T-helper 1 cell treated with Interleukin-12 subunit alpha and Interleukin-12 subunit beta and Interleukin-4 antibody, amounts not matched to agents 30 ng/mL and 1 ng/mL, for 36 hours (primary cell): ENCODE data around the gene DDX59. TPM values are rescaled to one million over a fixed set of nuclear protein-coding genes. Genes with fewer than 3 reads are reported as not detected.

ENCODE experiments used
- intact Hi-C: fragments of 100-400 bp; cut with micrococcal nuclease; formaldehyde crosslinking; loops from one replicate; pipeline ENCODE4 v1.15.1; 2024
- total RNA-seq: library from RNA; stranded (reverse); gene quantifications from 2 replicates; pipeline ENCODE4 v1.2.3, GENCODE V29; 2022

Gene DDX59
- 21.3 and 24.3 TPM in 2 replicates for total RNA-seq

DNA sequence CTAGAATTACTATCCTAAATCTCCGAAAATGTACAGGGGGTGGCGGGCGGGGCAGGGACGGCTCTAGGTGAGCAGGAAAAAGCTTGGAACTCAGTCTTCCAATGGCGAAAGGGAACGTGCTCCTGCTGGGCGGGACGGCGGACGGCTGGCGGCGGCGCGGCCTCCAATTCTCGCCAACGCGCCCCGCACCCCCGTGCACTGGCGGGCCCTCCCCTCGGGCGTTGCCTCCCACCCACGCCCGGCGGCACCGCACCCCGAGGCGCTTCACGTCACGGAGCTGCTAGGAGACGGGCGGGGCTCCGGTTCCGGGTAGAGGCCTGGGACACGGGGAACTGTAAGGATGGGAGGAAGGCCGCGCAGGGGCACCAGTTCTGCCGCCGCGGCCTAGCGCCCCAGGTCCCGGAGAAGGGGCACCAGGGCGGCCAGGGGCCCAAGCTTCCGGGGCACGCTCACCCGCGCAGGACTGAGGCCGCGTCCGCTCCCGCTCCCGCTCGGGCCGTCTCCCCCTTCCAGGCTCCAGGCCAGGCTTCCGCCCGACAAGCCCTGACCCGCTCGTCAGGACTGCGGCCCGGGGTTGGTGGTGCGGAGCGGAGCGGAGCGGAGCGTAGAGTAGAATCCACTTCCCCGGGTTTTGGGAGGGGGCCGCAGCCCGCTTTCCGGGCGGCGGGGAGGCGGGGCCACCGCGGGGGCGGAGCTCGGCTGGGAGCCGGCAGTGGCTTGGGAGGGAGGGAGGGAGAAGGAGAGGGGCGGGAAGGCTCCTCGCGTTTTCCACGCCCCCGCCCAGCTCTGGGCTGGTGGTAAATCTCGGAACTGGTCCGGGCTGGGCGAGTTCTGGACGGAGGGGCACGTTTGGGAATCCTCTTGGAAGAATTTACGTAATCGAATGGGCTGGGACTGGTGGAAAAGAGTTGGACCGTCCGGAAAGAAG lies at the start of gene DDX59:
Gene DDX59, minus strand, starts transcription at position 594 of the 928 bp plus-strand sequence. CDS start 3,167 bp downstream, outside the sequence.
- intact Hi-C loops: loop anchor here (1.0 to 10.0 kb wide), 8 partner anchors 49 to 1735 kb away; partner anchors contain the start of genes CAMSAP2, KIF14, KIF21B and TMEM9

DNA sequence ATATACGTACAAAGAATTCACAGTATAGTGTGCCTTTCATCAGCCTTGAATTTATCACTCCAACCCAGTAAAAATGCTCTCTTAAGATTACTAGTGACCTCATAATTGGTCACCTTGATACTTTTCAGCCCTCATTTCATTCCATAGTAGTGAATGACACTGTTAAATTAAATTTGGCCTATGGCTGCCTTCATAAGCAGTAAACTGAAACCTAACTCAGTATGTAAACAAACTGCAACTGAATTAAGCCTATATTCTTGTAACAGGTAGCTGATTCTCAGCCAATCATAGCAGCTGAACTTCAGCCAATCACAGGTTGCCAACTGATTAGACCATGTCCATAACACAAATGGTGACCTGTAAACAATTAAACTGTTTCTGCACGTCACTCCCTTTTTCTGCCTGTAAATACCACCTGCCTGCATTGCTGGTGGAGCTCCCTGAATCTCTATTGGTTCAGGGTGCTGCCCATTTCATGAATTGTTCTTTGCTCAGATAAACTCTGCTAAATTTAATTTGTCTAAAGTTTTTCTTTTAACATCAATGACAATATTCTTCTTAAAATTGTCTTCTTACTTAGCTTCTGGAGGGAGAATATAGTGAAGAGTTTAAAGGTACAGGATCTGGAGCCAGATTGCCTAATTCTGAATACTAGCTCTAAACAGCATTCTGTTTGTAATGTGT lies 44.9 kb upstream of the DDX59 start:
- intact Hi-C loops: no loop called here

DNA sequence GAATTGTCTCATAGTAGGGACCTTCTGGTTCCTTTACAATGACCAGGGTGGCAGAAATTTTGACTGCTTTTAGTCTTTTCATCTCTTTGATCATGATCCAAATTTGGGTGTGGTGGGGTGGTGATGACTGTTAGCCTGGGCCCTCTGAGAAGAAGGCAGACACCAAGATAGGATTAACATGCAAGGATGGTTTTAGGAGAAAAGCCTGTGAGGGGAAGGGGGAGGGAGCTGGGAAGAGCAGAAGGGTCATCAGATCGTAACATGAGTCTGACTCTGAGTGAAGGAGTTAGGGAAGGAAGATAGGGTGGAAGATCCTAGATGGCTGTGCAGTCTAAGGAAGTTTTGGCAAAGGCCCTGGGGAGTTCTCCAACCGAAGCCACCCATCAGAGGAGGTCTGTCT lies 40.5 kb upstream of the DDX59 start:
- intact Hi-C loops: no loop called here

DNA sequence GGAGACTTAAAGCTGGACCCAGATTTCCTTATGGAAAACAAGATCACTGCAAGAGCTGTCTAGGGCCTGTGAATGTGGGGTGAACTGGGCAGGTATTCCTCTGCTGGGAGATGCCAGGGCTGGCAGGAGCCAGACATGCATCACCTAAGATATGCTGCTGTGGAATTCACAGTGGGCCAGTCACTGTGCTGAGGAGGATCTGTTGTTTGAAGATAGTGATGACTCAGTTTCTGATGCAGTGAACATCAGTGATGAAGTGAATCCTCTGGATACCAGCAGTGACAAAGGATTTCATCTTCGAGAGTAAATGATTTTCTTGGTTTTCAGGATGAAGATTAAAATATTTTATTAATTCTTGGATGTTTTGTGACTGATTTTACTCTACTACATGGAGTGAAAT lies 39.1 kb upstream of the DDX59 start:
- intact Hi-C loops: no loop called here

DNA sequence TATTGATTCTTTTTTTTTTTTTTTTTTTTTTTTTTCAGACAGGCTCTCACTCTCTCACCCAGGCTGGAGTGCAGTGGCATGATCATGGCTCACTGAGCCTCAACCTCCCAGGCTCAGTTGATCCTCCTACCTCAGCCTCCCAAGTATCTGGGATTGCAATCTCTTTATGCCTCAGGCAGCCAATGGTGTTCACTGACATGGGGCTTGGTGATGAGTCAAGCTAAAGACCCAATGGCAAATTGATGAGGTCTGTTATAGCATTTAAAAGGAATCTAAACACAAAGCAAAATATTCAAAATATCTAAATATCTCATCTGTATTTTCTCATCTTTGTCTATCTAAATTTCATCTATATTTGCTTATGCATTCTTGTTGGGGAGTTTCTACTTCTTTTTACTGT lies 38.5 kb upstream of the DDX59 start:
- intact Hi-C loops: no loop called here

DNA sequence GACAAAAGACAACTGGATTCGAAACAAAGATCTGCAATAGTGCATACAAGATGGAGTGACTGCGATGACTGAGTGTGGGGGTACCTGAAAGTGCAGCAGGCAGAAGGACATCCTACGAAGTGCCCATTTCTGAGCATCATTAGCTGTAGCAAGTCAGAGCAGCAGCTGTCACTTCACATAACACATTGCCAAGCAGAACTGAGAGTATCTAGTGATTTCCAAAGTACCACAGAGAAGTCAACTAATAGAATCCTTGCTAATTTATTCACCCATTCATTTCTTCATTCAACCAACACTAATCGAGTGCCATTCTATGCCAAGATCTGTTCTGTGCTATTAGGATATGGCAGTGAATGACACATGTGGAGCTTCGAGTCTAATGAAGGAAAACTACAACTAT lies 37.4 kb upstream of the DDX59 start:
- intact Hi-C loops: no loop called here

DNA sequence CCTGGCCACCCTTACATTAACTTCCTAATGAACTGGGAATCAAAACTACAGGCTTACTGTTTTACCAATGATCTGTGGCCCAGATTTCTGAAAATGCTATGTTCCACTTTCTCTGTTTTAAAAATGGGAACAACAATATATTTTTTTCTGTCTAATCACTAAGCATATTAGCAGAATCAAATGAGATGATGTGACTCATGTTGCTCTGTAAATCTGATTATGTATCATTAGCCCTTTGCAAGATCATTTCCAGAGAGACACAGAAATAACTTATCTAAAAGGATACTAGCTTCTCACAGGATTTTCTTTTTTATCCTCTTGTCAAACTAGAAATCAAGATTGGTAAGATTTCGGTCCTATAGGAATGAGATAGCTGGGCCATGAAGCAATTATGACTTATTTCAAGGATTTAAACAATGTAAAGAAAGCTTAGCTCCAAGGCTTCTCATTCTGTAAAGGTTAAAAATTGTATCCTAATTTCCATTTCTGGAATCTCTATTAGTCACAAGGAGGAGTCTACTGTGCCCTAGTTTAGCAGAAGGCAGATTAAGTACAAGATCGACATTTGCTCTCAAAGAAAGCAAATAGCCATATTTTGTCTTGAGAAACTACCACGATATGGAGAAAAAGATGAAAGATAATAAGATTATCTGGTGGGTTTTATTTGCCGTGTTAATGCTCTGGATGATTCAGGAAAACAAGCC lies 36.6 kb upstream of the DDX59 start:
- intact Hi-C loops: no loop called here

DNA sequence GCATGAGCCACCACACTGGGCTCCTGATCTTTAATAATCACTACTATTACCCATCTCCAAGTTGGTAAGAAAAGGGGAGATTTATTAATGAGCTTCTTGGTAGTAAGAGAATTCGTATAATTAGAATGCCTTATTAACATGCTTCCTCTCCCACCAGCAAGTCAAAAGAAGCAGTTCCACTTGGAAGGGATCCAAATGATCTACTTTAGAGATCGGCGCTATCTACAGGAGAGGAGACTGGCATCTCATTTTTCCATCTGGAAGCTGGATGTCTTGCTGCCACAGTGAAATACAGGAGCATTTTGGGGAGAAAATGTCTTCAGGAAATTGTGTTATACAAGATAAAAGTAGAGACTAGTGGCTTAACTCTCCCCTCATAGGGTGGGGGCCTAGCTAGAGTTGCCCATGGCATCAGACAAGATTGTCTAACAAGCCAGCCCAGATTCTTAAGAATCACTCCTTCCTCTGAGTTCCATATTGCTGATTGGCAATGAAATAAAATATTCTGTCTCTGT lies 35.3 kb upstream of the DDX59 start:
- intact Hi-C loops: no loop called here

DNA sequence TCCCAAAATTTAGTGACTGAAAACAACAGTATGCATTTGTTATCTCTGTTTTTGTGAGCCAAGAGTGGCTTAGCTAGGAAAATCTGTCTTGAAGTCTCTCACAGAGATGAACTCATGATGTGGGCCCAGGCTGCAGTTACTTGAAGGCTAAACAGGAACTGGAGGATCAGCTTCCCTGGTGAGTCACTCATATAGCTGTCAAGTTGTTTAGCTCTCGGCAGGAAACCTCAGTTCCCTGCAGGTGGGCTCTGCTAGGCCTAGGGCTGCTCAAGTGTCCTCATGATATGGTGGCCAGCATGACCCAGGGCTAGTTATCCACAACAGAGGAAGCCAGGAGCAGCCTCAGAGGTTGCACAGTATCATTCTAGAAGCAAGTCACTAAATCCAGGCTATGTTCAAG lies 30.2 kb upstream of the DDX59 start:
- intact Hi-C loops: no loop called here

DNA sequence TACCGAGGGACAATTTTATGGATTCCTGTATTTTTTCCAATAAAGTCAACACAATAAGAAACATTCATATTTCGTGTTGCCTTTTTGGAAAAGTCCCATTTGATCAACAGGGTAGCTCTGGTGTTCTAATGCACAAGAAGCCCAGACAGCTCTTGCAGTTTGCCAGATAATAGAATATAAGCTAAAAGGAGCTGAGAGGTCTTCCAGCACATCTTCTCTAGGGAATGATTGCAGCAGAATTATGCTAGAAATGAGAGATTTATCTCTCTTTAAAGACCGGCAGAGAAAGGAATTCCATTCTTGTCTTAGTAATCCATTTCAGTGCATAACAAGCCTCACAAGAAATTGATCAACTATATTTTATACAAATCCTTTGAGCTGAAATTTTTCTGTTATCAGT lies 25.0 kb upstream of the DDX59 start:
- intact Hi-C loops: no loop called here

DNA sequence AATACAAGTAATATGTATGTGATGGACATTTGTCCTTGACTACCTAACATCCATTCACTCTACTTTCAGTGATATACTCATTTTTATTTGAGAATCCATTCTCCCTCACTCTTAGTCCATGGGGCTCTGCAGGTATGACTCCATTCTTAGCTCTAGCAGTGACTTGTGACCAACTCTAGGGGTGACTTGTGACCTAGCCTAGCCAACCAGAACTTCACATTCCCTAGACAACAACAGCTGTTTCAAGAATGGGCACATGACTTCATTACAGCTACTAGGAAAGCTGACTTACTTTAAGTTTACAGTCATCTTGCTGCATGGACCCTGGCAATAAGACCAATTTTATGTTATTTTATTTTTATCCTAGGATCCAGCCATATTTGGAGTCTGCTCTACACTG lies 23.6 kb upstream of the DDX59 start:
- intact Hi-C loops: no loop called here

DNA sequence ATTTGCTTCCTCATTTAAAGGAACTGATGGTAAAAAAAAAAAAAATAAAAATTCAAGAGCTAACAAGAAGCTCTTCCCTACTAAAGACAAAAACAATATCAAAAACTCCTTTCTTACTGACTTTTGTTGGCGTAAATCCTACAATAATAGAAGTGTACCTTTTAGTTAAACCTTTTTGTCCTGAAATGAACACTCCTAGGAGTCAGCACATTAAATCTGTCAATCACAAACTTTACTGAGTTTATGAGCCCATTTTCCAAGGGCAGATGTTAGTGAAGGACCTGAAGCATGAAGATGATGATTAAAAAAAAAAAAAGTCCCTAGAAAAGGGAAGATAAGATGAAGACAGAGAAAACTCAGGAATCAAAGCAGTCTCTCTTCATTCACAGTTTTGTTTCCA lies 22.6 kb upstream of the DDX59 start:
- intact Hi-C loops: no loop called here

DNA sequence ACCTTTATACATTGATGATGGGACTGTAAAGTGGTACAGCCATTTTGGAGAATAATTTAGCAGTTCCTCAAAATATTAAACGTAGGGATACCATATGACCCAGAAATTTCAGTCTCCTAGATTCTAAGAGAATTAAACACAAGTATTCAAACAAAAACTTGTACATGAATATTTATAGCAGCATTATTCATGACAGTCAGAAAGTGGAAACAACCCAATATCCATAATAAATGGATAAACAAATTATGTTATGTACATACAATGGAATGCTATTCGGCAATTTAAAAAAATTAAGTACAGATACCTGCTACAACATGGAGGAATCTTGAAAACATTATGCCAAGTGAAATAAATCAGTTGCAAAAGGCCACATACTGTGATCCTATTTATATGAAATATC lies 16.9 kb upstream of the DDX59 start:
- intact Hi-C loops: no loop called here

DNA sequence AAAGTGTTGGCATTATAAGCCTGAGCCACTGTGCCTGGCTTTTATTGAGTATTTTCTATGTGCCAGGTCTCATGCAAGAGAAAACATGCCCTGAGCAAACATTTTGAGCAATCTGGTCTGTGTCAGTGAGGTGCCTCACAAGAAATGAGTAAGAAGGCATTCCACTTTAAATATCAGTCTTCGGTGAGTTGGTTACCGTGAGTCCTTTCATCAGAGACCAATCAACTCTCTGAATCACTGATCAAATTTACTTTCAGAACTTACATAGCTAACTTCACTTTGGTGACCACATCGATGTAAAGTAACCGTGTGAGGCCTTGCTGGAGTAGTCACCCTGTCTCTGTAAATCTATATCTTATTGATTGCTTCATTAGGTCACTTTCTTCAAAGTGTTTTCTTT lies 14.3 kb upstream of the DDX59 start:
- intact Hi-C loops: no loop called here

DNA sequence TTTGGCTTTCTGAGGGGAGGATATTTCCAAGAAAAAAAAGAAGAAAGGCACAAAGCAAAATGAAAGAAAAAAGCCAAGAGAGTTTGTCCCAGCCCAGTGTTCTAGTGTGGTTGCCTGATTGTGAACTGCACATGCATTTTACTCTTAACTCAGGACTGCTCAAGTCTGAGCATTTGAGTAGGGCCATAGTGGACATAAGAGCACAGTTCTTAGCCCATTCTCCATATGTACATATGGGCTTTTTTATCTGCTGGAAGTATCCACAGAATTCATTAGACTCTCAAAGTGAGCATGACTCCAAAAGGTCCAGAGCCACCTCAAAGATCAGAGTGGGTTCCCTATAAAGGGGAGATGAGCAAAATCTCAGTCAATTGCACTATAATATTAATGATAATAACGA lies 13.6 kb upstream of the DDX59 start:
- intact Hi-C loops: no loop called here

DNA sequence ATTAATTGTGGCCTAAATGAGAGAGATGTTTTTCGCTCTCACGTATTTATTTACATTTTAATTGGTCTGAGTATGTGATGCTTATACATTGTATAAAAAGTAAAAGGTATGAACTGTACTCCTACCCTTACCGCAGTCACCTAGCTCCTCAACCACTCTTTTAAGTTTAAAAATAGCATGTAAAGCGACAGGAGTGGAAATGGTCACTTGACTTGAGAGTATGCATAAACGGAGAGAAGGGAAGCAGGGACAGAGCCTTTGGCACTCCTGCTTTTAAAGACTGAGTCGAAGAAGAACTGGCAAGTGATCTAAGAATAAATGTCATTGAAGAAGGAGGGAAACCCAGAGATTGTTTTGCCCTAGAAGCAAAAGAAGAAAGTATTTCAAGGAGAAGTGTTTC lies 11.5 kb upstream of the DDX59 start:
- intact Hi-C loops: no loop called here

DNA sequence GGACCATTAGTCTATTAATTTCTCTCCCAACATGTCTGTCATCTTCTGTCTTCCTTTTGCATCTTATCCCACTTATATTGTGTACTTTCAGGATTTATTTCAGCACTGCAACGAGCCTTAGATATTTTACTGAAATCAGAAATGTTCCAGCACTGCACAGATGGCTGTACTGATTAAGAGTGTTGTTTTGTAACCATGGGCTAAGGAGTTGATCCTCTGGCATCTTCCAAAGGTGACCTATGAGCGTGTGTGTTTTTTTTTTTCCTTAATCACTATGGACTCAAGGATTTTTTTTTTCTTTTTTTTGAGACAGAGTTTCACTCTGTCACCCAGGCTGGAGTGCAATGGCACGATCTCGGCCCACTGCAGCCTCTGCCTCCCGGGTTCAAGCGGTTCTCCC lies 7.1 kb upstream of the DDX59 start:
- intact Hi-C loops: no loop called here

DNA sequence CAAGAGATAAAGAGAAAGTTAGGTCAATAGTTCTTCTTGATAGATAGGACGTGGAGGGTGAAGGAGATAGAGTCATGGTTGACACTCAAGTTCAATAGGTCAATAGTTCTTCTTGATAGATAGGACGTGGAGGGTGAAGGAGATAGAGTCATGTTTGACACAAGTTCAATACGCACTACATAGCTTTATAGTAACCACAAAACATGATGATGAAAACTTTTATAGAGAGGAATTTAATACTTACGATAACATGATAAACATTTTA lies 5.8 kb upstream of the DDX59 start:
- intact Hi-C loops: no loop called here

DNA sequence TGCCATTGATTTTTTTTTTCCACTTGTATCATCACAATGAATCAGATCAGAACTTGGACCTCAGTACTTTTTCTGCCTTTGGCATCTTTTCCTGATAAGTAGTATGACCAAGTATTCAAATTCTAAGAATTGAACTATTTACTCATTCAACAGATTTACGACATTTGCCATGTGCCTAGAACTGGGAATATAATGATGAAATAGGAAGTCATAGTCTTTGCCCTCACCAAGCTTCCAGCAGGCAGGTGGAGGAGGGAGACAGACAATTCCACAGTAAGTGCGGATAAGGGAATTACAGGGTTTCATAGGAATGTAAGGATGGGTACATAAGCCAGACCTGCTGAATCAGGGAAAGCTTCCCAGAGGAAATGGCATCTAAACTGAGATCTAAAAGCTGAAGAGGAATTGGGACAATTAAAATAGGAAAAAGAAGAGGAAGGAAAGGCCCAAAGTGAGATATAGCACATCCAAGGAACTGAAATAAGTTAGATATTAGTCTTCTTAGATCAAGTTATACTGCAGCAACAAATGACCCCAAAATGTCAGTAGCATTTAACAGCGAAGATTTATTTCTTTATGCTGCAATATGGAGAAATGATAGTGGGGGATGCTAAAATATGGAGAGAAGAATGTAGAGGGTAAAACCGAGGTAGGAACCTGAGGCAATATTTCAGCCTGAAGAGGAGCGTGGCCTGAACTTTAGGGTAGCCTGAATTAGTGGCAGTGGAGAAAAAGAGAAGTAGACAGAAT lies 5.3 kb upstream of the DDX59 start:
- intact Hi-C loops: loop anchor here (5.0 kb wide), 1 partner anchor 523 kb away; no protein-coding TSS in a partner anchor

DNA sequence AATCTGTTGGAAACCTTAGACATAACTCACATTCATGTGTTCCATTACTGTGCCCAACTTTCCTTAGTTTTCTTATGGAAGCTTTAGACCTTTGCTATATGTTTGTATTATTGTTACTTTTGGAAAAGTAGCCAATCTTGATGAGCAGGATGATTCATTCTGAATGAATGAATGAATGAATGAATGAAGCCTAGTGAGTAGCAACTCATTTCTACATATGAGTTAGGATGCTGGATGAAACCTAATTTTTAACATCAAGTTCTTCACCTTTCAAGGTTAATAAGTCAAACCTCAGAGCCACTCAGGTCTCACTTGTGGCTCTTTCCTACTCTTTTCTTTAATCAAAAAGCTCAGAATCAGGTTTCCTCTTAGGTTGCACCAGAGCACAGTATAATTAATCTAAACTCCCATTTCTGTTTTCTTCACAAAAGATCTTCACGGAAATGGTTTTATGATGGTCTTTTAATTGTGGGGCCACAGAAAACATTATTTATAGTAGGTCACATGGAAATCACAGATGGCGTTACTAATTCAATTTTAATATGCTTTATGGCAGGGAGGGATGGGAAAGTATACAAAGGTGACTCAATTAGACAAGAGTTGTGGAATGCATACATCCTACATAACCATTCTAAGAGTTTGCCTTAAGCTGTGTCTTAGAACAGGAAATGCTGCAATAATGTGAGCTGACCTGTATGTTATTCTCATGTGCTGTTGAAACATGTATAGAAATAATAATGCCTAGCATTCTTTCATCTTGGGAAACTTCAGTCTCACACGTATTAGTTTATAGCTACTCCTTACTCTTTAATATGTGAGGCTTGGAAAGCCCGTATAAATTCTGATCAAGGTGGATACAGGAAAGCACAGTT lies 4.5 kb upstream of the DDX59 start:
- intact Hi-C loops: loop anchor here (5.0 kb wide), 1 partner anchor 522 kb away; no protein-coding TSS in a partner anchor
